GM10847 (cell line): ENCODE measurements around the gene LEUTX.

ENCODE experiments used
- POLR2A ChIP-seq: IDR thresholded peaks from 2 replicates; pipeline ENCODE4 v1.6.1; 2011; ENCODE audit not compliant: insufficient read length; ENCODE audit errors: extremely low read depth

The LEUTX gene

GRCh38 chr19:39765091-39766076, 13.3 kb upstream of the LEUTX start:
- no peak for TF ChIP-seq POLR2A

- no peak for TF ChIP-seq POLR2A
These were observed 10.3 kb upstream of the LEUTX start for GRCh38 chr19:39768334-39768733.

GRCh38 chr19:39768786-39769185, 9.9 kb upstream of the LEUTX start:
- no peak for TF ChIP-seq POLR2A

GRCh38 chr19:39780894-39781293, 2.2 kb downstream of the LEUTX start:
- no peak for TF ChIP-seq POLR2A

- no peak for TF ChIP-seq POLR2A
These were observed 9.6 kb downstream of the LEUTX start for GRCh38 chr19:39788244-39788643.

GRCh38 chr19:39792999-39793546, 14.4 kb downstream of the LEUTX start:
- TF ChIP-seq POLR2A: no peak

GRCh38 chr19:39795001-39795400, 16.3 kb downstream of the LEUTX start:
- no peak for TF ChIP-seq POLR2A

GRCh38 chr19:39796000-39796498, 17.4 kb downstream of the LEUTX start:
- no peak for TF ChIP-seq POLR2A

- TF ChIP-seq POLR2A: no peak
These were observed 18.4 kb downstream of the LEUTX start for GRCh38 chr19:39797083-39797482.

GRCh38 chr19:39802958-39803357, 24.3 kb downstream of the LEUTX start:
- TF ChIP-seq POLR2A: no peak

GRCh38 chr19:39805104-39805503, 26.4 kb downstream of the LEUTX start:
- no peak for TF ChIP-seq POLR2A

- no peak for TF ChIP-seq POLR2A
These were observed 29.3 kb downstream of the LEUTX start for GRCh38 chr19:39807846-39808364.

GRCh38 chr19:39809368-39809767, 30.7 kb downstream of the LEUTX start:
- no peak for TF ChIP-seq POLR2A

- TF ChIP-seq POLR2A: no peak
These were observed 31.8 kb downstream of the LEUTX start for GRCh38 chr19:39810424-39810823.

GRCh38 chr19:39811064-39811463, 32.4 kb downstream of the LEUTX start:
- TF ChIP-seq POLR2A: no peak
